ENCODE data around the gene CNTN5.

CNTN5 gene

DNA sequence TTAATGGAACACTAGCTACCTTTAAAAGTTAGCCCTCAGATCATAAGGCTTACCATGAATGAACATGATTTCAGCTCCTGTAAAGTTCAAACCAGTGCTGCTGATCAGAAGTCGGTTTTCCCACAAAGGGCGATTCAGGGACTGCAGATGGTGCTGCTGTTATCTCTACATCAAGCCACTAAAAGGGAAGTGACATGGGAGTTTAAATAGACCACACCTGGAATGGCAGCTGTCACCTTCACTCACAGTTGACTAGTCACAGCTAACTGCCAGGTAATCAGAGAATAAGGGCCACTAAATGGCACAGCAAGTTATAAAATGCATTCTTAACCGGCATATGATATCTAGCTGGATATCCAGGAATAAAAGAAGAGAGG is 1085.2 kb downstream of the CNTN5 start:
- TF ChIP-seq, protein P1, sequence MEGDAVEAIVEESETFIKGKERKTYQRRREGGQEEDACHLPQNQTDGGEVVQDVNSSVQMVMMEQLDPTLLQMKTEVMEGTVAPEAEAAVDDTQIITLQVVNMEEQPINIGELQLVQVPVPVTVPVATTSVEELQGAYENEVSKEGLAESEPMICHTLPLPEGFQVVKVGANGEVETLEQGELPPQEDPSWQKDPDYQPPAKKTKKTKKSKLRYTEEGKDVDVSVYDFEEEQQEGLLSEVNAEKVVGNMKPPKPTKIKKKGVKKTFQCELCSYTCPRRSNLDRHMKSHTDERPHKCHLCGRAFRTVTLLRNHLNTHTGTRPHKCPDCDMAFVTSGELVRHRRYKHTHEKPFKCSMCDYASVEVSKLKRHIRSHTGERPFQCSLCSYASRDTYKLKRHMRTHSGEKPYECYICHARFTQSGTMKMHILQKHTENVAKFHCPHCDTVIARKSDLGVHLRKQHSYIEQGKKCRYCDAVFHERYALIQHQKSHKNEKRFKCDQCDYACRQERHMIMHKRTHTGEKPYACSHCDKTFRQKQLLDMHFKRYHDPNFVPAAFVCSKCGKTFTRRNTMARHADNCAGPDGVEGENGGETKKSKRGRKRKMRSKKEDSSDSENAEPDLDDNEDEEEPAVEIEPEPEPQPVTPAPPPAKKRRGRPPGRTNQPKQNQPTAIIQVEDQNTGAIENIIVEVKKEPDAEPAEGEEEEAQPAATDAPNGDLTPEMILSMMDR (IDR thresholded peaks at IDR 0.05; ENCODE audit: low read depth, low read length): no peak
- DNase-seq (ENCODE audit: extremely low read depth, low read depth): no peak

DNA sequence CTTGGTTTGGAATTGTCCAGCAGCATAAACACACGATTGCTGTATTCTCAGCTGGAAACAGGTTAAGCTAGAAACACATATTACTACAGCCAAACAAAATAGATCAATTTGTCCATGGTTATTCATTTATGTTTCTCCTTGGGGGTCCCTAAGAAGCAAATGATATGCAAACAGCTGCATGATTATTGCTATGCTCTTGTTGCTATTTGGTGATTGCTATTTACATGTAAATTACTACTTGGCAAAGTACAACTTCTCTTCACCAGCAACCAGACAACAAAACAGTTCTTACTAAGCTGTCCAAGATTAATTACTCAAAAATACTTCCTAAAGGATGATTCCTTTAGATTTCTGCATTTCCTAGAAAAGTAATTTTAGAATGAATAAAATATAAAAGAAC is 1098.4 kb downstream of the CNTN5 start:
- TF ChIP-seq, protein P1 (IDR thresholded peaks at IDR 0.05; ENCODE audit: low read depth, low read length): no peak
- DNase-seq (ENCODE audit: extremely low read depth, low read depth): no peak

DNA sequence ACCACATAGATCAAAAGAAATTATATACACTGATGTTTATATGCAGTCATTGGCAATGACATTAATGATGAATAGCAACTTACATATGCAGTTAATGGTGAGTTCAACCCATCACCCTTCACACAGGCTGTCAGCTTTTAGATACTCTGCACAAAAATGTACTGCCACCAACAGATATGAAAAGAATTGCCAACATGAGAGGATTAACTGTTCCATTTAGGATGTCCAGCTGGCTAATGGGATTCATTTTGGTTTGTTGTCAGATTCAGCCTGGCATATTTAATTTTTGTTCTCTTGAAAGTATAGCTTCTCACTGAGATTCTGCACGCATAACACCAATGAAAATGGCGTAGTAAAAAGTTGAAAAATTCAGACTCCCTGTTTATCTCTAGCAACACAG is 1112.4 kb downstream of the CNTN5 start:
- TF ChIP-seq, protein P1 (IDR thresholded peaks at IDR 0.05; ENCODE audit: low read depth, low read length): no peak
- no peak for DNase-seq (ENCODE audit: extremely low read depth, low read depth)

DNA sequence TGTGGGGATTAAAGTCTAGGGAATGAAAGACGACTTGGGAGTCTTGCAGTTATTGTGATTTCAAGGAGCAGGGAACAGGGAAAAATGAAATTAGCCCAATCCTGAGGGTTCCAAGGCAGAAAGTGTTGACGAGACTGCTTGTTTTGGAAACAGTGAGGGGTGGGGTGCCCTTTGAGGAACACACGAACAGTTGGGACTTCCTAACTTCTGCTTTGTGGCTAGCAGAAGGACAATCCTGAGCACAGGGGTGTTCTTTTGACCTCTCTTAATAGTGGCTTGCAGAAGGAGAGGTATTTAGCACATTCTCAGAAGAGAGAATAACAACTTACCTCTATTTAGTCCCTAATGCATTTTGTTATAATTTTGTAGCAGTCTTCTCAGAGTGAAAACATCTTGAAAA is 1120.5 kb downstream of the CNTN5 start:
- TF ChIP-seq, protein P1 (IDR thresholded peaks at IDR 0.05; ENCODE audit: low read depth, low read length): no peak
- no peak for DNase-seq (ENCODE audit: extremely low read depth, low read depth)

DNA sequence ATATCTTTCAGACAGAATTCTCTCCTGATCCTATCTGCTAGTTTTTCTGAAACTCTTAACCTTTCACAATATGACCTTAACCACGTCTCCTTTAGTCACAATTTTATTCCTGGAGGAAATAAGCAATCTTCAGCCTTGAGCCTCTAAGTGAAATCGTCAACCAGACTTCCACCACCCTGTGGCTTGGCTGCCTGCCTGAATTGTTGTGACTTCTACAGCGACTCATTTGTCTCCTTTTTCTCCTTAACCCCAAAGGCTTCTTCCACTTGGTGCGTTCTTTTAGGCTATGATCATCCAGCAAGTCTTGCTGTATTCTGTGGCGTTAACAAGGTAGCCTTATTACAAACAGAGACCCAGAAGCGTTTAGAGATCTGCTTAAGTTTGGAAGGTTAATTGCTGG is 1131.2 kb downstream of the CNTN5 start:
- no peak for DNase-seq (ENCODE audit: extremely low read depth, low read depth)
- TF ChIP-seq, protein P1 (IDR thresholded peaks at IDR 0.05; ENCODE audit: low read depth, low read length): no peak

DNA sequence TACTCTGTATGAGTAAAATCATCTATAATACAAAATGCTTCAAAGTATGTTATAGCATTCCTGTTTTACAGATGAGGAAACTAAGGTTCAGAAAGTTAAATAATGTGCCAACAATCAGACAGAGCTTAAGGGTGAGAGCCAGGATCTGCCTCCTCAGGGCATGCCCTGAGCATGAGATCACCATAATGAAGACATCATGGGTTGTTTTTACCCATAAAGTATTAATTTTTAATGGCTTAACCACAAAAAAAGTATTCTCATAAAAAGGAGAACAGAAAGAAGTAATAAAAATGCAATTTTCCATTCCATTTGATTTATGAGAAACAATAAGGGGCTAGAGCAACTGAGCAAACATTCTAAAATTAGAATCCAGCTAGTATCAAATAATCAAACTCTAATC is 1132.0 kb downstream of the CNTN5 start:
- no peak for DNase-seq (ENCODE audit: extremely low read depth, low read depth)
- TF ChIP-seq, protein P1 (IDR thresholded peaks at IDR 0.05; ENCODE audit: low read depth, low read length): no peak

DNA sequence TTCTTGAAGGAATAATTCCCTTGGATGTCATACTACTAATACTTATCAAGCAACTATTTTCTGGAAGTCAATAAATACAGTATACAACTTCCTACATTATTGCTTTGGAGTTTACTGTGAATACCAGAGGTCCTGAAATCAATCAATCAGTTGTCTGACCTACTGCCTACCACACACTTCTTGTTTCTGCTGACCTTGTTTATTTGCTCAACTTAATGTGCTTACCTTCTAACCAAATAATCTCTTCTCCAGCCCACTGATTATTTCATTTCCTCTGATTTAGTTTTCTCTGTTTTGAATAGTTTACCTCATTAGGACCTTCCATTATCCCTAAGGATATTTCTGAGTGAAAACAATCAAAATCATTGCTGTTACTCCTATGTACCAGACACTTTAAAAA is 1142.7 kb downstream of the CNTN5 start:
- TF ChIP-seq, protein P1 (IDR thresholded peaks at IDR 0.05; ENCODE audit: low read depth, low read length): no peak
- DNase-seq (ENCODE audit: extremely low read depth, low read depth): no peak
